Spleen (tissue), 11 donors: Measurements from ENCODE around the gene SLC23A1. TPM values are rescaled to one million over a fixed set of nuclear protein-coding genes. Genes with fewer than 3 reads are reported as not detected.

Experiments
- DNase-seq: peaks from one replicate; pipeline ENCODE4 v3.0.0-alpha.2; 2020
- H3K27ac ChIP-seq, 8 donors: fragments of 200-600 bp; sonication (generic) in 7 of 8; 1 replicate in 4 of 8; 2 replicates in 4 of 8; pipeline versions ENCODE4 v1.5.0 to v1.8.0; 2016 to 2021; ENCODE audit warnings: inconsistent platforms in 4 of 8, mild to moderate bottlenecking in 4 of 8, moderate library complexity in 1 of 8
- H3K27me3 ChIP-seq, 7 donors: fragments of 200-600 bp; sonication (generic) in 6 of 7; replicated peaks in 1 of 7; 1 replicate in 4 of 7; 2 replicates in 3 of 7; pipeline versions ENCODE4 v1.5.0 to v1.8.0; 2016 to 2021; ENCODE audit warnings: inconsistent platforms in 3 of 7, mild to moderate bottlenecking in 1 of 7
- H3K36me3 ChIP-seq, 6 donors: fragments of 200-600 bp; sonication (generic) in 5 of 6; 1 replicate in 4 of 6; 2 replicates in 2 of 6; pipeline versions ENCODE4 v1.5.0 to v1.8.0; 2016 to 2021; ENCODE audit warnings: inconsistent platforms in 2 of 6
- H3K4me1 ChIP-seq, 6 donors: fragments of 200-600 bp; sonication (generic) in 5 of 6; 1 replicate in 3 of 6; 2 replicates in 3 of 6; pipeline versions ENCODE4 v1.5.0 to v1.8.0; 2016 to 2021; ENCODE audit warnings: inconsistent platforms in 3 of 6
- H3K4me3 ChIP-seq, 8 donors: fragments of 200-600 bp; sonication (generic) in 7 of 8; 1 replicate in 4 of 8; 2 replicates in 4 of 8; pipeline versions ENCODE4 v1.5.0 to v1.8.0; 2016 to 2021; ENCODE audit warnings: inconsistent platforms in 4 of 8, mild to moderate bottlenecking in 4 of 8, moderate library complexity in 2 of 8
- H3K9me3 ChIP-seq, 8 donors: fragments of 200-600 bp; sonication (generic) in 7 of 8; 1 replicate in 4 of 8; 2 replicates in 4 of 8; pipeline versions ENCODE4 v1.5.0 to v1.8.0; 2016 to 2021; ENCODE audit warnings: inconsistent platforms in 4 of 8
- POLR2A ChIP-seq, 3 donors: fragments of 450-650 bp; IDR thresholded peaks; one replicate each; pipeline ENCODE4 v1.5.1; 2017; ENCODE audit warnings: antibody characterized with exemption in 3 of 3, mild to moderate bottlenecking in 1 of 3
- POLR2AphosphoS5 ChIP-seq, 3 donors: sonication (generic); formaldehyde crosslinking; IDR thresholded peaks; one replicate each; pipeline ENCODE4 v1.5.1; 2017; ENCODE audit warnings: antibody characterized with exemption in 3 of 3
- WGBS, 5 donors: extraction: QIAGEN DNeasy Blood & Tissue Kit in 3 of 5; methylation state at CpG; one replicate each; pipeline versions ENCODE4 v1.1.5 to v1.1.7; 2013 to 2018; 5-methylcytosine and 5-hydroxymethylcytosine counted together
- intact Hi-C: fragments of 100-400 bp; cut with DNase I; formaldehyde crosslinking; loops from one replicate; pipeline ENCODE4 v1.15.0; 2023; ENCODE audit warnings: low total_unique reads
- polyA plus RNA-seq, 3 donors: library from polyadenylated mRNA; stranded (reverse); fragments of 200-250 nt; gene quantifications; one replicate each; pipeline ENCODE4 v1.2.1, GENCODE V29; 2013
- total RNA-seq, 7 donors: library from RNA; depleted of rRNA in 3 of 7; stranded (reverse); fragments of >200 nt in 3 of 7; fragmentation: NEBNext Ultra II Directional in 4 of 7; extraction: Animal tissue kit (Norgen Biotek cat#: 25700) in 4 of 7; gene quantifications; one replicate each; pipeline versions ENCODE4 v1.1.0 to v1.2.1, GENCODE V29; 2016 to 2021
- TF ChIP-seq, protein P1 (sequence below), 11 experiments: fragments of 200-600 bp in 7 of 11; fragments of 450-650 bp in 4 of 11; sonication (generic) in 4 of 11; IDR thresholded peaks in 8 of 11; conservative IDR thresholded peaks in 3 of 11; 1 replicate in 7 of 11; 2 replicates in 4 of 11; pipeline versions ENCODE4 v1.4.0 to v1.8.0; 2016 to 2021; ENCODE audit warnings: antibody characterized with exemption in 11 of 11, inconsistent platforms in 4 of 11, mild to moderate bottlenecking in 1 of 11
- donor health status: healthy with polysubstance abuse.
- donor health status: DM: no; HTN: no; CAD: no; lungs with moderate emphysema.
- donor health status: DM: no; HTN: no; CAD: no.
- donor health status: Bipolar disorder and iron deficiency.
- donor health status: healthy.
- donor health status: DM: no; HTN: no; CAD: no.
- donor health status: DM: yes; HTN: yes; CAD: no.

SLC23A1 gene
- total and polyA plus RNA-seq, 10 donors, result 0.28 to 2.4 (median 1.2) TPM; not detected in 1

GRCh38 chr5:139394654-139395566, 11.8 kb upstream of the SLC23A1 start, which contains the start of gene PROB1:
Gene PROB1, minus strand, starts transcription at chr5:139395104. Its CDS starts 23 bp downstream, at chr5:139395081.
- Histone ChIP-seq H3K36me3 (peaks cover 0 to 3% (median 0%) of the 10 kb centered on the region in 6 donors), H3K27ac (peak within 1 kb of the TSS in 5 of 8 donors; percentile 20 to 84 (median 49)), H3K9me3 (no peaks in the 10 kb centered on the region), H3K4me1 (peaks cover 12 to 71% (median 53%) of the 10 kb centered on the region in 6 donors), H3K4me3 (peak within 1 kb of the TSS; percentile 52 to 77 (median 67)), H3K27me3 (peaks cover 0 to 36% (median 15%) of the 10 kb centered on the region in 7 donors)
- WGBS, 5 donors, result 52 to 67% (median 63%) methylated on average over 46 to 76 of the region's 76 CpGs
- intact Hi-C loops, result no loop called here
- TF ChIP-seq POLR2AphosphoS5 (IDR thresholded peaks at IDR 0.05), result peak; percentile 11 to 67 (median 63)
- TF ChIP-seq POLR2A (IDR thresholded peaks at IDR 0.05), result no peak
- DNase-seq, result peak; percentile 82

DNA sequence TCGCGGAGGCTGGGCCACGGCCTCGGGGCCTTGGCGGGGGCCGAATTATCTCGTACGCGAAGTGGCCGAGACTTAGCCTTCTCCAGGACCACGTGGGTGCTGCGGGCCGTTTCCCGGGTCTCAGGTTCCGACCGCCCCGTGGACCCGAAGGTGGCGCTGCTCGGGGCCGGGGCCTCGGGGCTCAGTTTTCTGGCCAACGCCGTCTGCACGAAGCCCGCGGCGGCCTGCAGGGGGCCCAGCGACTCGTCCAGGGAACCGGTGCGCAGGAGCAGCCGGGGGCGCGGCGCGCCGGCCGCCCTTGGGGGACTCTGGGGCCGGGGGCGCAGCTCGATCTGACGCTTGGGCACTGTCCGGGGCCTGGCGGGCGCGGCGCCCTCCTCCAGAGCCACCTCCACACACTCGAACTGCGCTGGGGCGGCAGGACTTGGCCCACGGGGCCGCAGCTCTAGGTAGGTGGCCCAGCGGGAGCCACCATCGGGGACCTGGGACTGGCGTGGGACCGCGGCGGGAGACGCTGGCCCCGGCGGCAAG, 11.1 kb upstream of the SLC23A1 start:
- DNase-seq, result peak; percentile 92
- Histone ChIP-seq H3K4me3 (peak overlapping the region; percentile 52 to 77 (median 67)), H3K36me3 (no peaks in the 10 kb centered on the region), H3K27me3 (peaks cover 0 to 36% (median 15%) of the 10 kb centered on the region in 7 donors), H3K9me3 (no peaks in the 10 kb centered on the region), H3K4me1 (peaks cover 13 to 78% (median 59%) of the 10 kb centered on the region in 6 donors), H3K27ac (peak overlapping the region in 5 of 8 donors; percentile 20 to 84 (median 49))
- TF ChIP-seq POLR2A (IDR thresholded peaks at IDR 0.05) (no peak), POLR2AphosphoS5 (IDR thresholded peaks at IDR 0.05) (peak in 1 of 3 donors; percentile 8)
- TF ChIP-seq, protein P1, sequence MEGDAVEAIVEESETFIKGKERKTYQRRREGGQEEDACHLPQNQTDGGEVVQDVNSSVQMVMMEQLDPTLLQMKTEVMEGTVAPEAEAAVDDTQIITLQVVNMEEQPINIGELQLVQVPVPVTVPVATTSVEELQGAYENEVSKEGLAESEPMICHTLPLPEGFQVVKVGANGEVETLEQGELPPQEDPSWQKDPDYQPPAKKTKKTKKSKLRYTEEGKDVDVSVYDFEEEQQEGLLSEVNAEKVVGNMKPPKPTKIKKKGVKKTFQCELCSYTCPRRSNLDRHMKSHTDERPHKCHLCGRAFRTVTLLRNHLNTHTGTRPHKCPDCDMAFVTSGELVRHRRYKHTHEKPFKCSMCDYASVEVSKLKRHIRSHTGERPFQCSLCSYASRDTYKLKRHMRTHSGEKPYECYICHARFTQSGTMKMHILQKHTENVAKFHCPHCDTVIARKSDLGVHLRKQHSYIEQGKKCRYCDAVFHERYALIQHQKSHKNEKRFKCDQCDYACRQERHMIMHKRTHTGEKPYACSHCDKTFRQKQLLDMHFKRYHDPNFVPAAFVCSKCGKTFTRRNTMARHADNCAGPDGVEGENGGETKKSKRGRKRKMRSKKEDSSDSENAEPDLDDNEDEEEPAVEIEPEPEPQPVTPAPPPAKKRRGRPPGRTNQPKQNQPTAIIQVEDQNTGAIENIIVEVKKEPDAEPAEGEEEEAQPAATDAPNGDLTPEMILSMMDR (IDR thresholded peaks at IDR 0.05 in 8 of 11, conservative IDR thresholded peaks at IDR 0.05 in 3 of 11), result peak in 7 of 11 experiments; percentile 28 to 84 (median 56)
- WGBS, 5 donors, result 5 to 27% (median 15%) methylated on average over 18 to 62 of the region's 62 CpGs
- intact Hi-C loops, result no loop called here

DNA sequence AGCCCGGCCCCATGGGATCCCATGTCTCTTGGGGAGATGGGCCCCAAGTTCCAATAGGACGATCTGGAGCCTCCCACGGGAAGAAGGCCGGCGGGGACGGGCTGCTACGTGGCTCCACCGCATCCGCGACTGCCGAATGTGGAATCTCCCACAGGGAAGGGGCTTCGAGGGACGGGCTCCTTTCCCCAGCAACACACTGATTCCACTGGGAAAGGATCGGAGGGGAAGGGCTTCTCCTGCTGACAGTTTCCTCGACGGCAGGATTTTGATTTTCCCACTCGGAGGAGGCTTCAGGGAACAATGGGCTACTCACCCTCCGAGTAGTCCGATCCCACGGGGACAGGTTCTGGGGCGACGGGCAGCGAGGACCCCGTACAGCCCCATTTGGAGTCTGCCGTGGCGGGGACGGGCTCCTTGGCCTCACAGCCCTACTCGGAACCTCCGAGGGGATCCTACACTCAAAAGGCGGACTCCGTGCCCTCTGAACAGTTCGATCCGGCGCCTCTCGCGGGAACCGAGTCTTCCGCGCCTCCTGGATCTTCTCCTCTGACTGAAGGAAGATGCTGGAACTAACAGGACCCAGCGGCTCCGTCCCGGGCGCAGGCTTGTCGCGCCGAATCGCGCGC, 10.5 kb upstream of the SLC23A1 start:
- no peak for DNase-seq
- intact Hi-C loops, result no loop called here

More for the DNA sequence above, 10.5 kb upstream of the SLC23A1 start:
- Histone ChIP-seq H3K27me3 (peaks cover 0 to 36% (median 15%) of the 10 kb centered on the region in 7 donors), H3K4me1 (peaks cover 19 to 84% (median 65%) of the 10 kb centered on the region in 6 donors), H3K4me3 (peak overlapping the region; percentile 52 to 77 (median 67)), H3K9me3 (no peaks in the 10 kb centered on the region), H3K36me3 (no peaks in the 10 kb centered on the region), H3K27ac (peak overlapping the region in 5 of 8 donors; percentile 20 to 91 (median 80))
- TF ChIP-seq, protein P1 (IDR thresholded peaks at IDR 0.05 in 8 of 11, conservative IDR thresholded peaks at IDR 0.05 in 3 of 11), result no peak
- TF ChIP-seq POLR2AphosphoS5 (IDR thresholded peaks at IDR 0.05) (no peak), POLR2A (IDR thresholded peaks at IDR 0.05) (no peak)
- WGBS, 5 donors, result 4 to 33% (median 13%) methylated on average over 45 to 49 of the region's 49 CpGs
